Measurements from ENCODE around the gene PEX19.
"Not testable (repeated sequence)": the region's sequence is repeated elsewhere in the genome, so short reads cannot be mapped to it uniquely, and the experiment has no call there.

Gene PEX19

GRCh38 chr1:160284782-160285344 is at the start of gene PEX19:
TSS of gene PEX19 (minus strand) at chr1:160285133. CDS start at chr1:160285124, 9 bp downstream.
- DNase-seq (ENCODE audit: low read depth in 2 of 2) = peak; percentile 91 to 92

GRCh38 chr1:160332516-160332915 is 47.6 kb upstream of the PEX19 start:
- no peak for DNase-seq (ENCODE audit: low read depth in 2 of 2)

- no peak for DNase-seq (ENCODE audit: low read depth in 2 of 2)
These were observed 45.2 kb upstream of the PEX19 start for GRCh38 chr1:160330119-160330518.

GRCh38 chr1:160328184-160328583 is 43.3 kb upstream of the PEX19 start:
- no peak for DNase-seq (ENCODE audit: low read depth in 2 of 2)

GRCh38 chr1:160326418-160326817 is 41.5 kb upstream of the PEX19 start:
- DNase-seq (ENCODE audit: low read depth in 2 of 2) = no peak

- DNase-seq (ENCODE audit: low read depth in 2 of 2) = no peak
These were observed 40.3 kb upstream of the PEX19 start for GRCh38 chr1:160325252-160325651.

- no peak for DNase-seq (ENCODE audit: low read depth in 2 of 2)
These were observed 37.9 kb upstream of the PEX19 start for GRCh38 chr1:160322831-160323230.

- no peak for DNase-seq (ENCODE audit: low read depth in 2 of 2)
These were observed 30.4 kb upstream of the PEX19 start for GRCh38 chr1:160315359-160315758.

- no peak for DNase-seq (ENCODE audit: low read depth in 2 of 2)
These were observed 24.6 kb upstream of the PEX19 start for GRCh38 chr1:160309571-160309970.

GRCh38 chr1:160309185-160309557 is 24.2 kb upstream of the PEX19 start:
- no peak for DNase-seq (ENCODE audit: low read depth in 2 of 2)

GRCh38 chr1:160308451-160309184 is 23.7 kb upstream of the PEX19 start:
- no peak for DNase-seq (ENCODE audit: low read depth in 2 of 2)

GRCh38 chr1:160307118-160307791 is 22.3 kb upstream of the PEX19 start:
- DNase-seq (ENCODE audit: low read depth in 2 of 2) = no peak

GRCh38 chr1:160300173-160300572 is 15.2 kb upstream of the PEX19 start:
- DNase-seq (ENCODE audit: low read depth in 2 of 2) = no peak

- no peak for DNase-seq (ENCODE audit: low read depth in 2 of 2)
These were observed 11.1 kb upstream of the PEX19 start for GRCh38 chr1:160296036-160296435.

GRCh38 chr1:160293020-160293968 is 8.4 kb upstream of the PEX19 start:
- DNase-seq (ENCODE audit: low read depth in 2 of 2) = no peak

- DNase-seq (ENCODE audit: low read depth in 2 of 2) = peak; percentile 32 to 39
These were observed 6.6 kb upstream of the PEX19 start for GRCh38 chr1:160291248-160292220.

- not testable (repeated sequence) for DNase-seq (ENCODE audit: low read depth in 2 of 2)
These were observed 2.8 kb upstream of the PEX19 start for GRCh38 chr1:160287769-160288168.

GRCh38 chr1:160285506-160285905 is 573 bp upstream of the PEX19 start:
- no peak for DNase-seq (ENCODE audit: low read depth in 2 of 2)

GRCh38 chr1:160284220-160284781 is 632 bp downstream of the PEX19 start:
- DNase-seq (ENCODE audit: low read depth in 2 of 2) = no peak

- no peak for DNase-seq (ENCODE audit: low read depth in 2 of 2)
These were observed 2.1 kb downstream of the PEX19 start for GRCh38 chr1:160282807-160283206.
